Measurements from ENCODE around the gene MNS1.

GRCh38 chr15:56445746-56446145, 19.2 kb downstream of the MNS1 start:
- no peak for TF ChIP-seq GATA2 (IDR thresholded peaks at IDR 0.05; ENCODE audit: low read depth, low read length)
- no peak for TF ChIP-seq GATA3 (IDR thresholded peaks at IDR 0.05; ENCODE audit: low read depth, low read length)

Measured in SH-SY5Y (cell line).